Fibroblast of villous mesenchyme (primary cell): ENCODE measurements around the gene VPS45. TPM values are rescaled to one million over a fixed set of nuclear protein-coding genes. Genes with fewer than 3 reads are reported as not detected.
"Not testable (repeated sequence)": the region's sequence is repeated elsewhere in the genome, so short reads cannot be mapped to it uniquely, and the experiment has no call there.

Experiments used
- DNase-seq: peaks from one replicate; pipeline ENCODE4 v3.0.0-alpha.2; 2010; ENCODE audit warnings: low read depth
- H3K4me3 ChIP-seq: 2 replicates; pipeline ENCODE4 v1.5.1; 2011; ENCODE audit warnings: low read depth, mild to moderate bottlenecking, low read length
- total RNA-seq: library from RNA; depleted of rRNA; stranded (reverse); fragments of >200 nt; gene quantifications from 2 replicates; pipeline ENCODE4 v1.2.3, GENCODE V29; 2012
- TF ChIP-seq, protein P1 (sequence below): IDR thresholded peaks from 2 replicates; pipeline ENCODE4 v1.5.1; 2012; ENCODE audit warnings: low read depth, mild to moderate bottlenecking, low read length; ENCODE audit not compliant: insufficient read depth

Gene VPS45
- total RNA-seq, 1 donor, result 57.9 TPM

DNA sequence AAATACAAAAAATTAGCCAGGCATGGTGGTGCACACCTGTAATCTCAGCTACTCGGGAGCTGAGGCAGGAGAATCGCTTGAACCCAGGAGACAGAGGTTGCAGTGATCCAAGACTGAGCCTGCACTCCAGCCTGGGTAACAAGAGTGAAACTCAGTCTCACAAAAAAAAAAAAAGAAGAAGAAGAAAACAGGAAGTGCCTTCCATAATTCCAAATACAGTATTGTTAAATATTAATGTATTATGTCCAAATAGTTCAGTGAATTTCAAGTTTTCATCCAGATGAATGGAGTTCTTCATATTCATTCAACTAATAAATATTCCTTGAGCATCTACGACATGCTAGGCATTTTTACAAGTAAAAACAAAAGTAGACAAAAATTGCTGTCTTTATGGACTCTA, 115.5 kb downstream of the VPS45 start:
- TF ChIP-seq, protein P1, sequence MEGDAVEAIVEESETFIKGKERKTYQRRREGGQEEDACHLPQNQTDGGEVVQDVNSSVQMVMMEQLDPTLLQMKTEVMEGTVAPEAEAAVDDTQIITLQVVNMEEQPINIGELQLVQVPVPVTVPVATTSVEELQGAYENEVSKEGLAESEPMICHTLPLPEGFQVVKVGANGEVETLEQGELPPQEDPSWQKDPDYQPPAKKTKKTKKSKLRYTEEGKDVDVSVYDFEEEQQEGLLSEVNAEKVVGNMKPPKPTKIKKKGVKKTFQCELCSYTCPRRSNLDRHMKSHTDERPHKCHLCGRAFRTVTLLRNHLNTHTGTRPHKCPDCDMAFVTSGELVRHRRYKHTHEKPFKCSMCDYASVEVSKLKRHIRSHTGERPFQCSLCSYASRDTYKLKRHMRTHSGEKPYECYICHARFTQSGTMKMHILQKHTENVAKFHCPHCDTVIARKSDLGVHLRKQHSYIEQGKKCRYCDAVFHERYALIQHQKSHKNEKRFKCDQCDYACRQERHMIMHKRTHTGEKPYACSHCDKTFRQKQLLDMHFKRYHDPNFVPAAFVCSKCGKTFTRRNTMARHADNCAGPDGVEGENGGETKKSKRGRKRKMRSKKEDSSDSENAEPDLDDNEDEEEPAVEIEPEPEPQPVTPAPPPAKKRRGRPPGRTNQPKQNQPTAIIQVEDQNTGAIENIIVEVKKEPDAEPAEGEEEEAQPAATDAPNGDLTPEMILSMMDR, result no peak
- no peak for DNase-seq

DNA sequence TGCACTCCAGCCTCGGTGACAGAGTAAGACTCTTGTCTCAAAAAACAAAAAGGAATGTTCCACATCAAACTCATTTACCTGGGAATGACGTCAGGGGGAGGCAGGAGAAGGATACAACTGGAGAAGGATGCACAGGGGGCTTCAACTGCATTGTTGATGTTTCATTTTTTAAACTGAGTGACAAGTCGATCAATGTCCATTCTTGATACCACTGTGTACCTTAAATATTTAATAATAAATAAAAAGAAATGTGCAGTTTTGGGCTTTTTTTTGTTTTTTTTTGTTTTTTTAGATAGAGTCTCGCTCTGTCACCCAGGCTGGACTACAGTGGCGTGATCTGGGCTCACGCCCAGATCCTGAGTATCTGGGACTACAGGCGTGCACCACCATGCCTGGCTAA, 117.9 kb downstream of the VPS45 start:
- H3K4me3 ChIP-seq, result no peak overlapping the region
- TF ChIP-seq, protein P1, result no peak
- no peak for DNase-seq

More for the DNA sequence above, 115.5 kb downstream of the VPS45 start:
- H3K4me3 ChIP-seq, result no peak overlapping the region

DNA sequence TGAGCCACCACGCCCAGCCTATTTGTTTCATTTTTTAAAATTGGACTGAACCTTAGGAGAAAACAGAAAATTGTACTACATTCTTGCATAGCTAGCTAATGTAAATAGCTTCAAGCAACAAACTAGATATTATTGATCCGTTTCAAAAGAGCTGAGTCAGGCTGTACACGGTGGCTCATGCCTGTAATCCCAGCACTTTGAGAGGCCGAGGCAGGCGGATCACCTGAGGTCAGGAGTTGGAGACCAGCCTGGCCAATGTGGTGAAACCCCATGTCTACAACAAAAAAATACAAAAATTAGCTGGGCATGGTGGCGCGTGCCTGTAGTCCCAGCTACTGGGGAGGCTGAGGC, 118.8 kb downstream of the VPS45 start:
- not testable (repeated sequence) for DNase-seq, H3K4me3 ChIP-seq

DNA sequence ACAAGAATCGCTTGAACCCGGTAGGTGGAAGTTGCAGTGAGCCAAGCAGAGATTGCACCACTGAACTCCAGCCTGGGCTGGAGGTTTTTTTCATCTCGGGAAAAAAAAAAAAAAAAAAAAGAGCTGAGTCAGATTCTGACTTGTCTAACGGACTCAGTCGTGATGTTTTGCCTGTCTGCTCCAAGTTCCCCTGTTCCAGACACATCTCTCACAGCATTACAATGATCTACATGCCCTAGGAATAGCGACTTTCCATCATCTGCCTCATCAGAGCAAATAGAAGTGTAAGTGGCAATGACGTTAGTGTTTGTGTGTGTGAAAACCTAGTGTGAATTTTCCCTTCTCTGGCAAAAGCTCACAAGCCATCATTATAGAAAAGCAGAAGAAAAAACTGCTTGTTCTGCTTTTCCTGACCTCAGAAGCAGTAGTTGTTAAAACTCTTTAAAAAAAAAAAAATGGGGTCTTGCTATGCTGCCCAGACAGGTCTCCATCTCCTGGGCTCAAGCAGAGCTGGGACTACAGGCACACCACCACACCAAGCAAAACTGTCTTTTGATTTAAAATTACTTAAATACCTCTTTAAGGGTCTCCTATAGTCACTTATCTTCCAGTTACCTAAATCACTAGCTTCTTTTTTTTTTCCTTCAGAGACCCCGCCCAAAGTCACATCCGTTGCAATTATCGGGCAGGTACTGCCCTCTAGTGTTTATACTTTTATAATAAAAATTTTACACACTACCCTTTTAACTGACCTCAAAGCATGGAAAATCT, 119.4 kb downstream of the VPS45 start:
- TF ChIP-seq, protein P1, result peak; percentile 38
- no peak overlapping the region for H3K4me3 ChIP-seq
- peak; percentile 62 for DNase-seq

DNA sequence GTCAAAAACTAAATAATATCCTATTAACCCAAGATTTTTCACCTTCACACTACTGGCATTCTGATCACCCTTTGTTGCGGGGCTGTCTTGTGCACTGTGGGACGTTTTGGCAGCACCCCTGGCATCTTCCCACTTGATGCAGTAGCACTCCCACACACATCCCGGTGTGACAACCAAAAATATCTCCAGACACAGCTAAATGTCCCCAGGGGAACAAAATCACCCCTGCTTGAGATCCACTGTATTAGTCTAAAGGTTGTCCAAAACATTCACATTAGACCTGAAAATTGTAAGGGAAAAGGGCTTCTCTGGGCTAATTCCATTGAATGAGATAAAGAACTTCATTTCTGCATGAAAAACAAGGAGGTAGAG, 120.0 kb downstream of the VPS45 start:
- H3K4me3 ChIP-seq, result no peak overlapping the region
- TF ChIP-seq, protein P1, result no peak
- no peak for DNase-seq

DNA sequence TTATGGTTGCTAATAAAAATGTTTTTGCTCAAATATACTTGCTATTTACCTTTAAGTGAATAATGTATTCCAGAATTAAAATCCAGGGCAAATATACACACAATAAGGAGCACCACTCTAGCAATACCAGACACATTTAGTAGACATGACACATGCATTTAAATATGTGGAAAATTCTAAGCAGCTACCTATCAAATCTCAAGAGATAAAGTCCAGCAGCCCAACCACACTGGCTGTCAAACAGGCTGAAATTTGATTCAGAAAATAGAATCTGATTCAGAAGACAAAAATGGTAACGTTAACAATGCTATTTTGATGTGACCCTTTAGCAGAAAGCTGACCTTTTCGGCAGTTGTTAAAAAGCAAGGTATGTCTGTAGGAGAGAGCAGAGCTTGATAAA, 124.4 kb downstream of the VPS45 start:
- DNase-seq, result peak; percentile 45
- TF ChIP-seq, protein P1, result no peak
- no peak overlapping the region for H3K4me3 ChIP-seq

DNA sequence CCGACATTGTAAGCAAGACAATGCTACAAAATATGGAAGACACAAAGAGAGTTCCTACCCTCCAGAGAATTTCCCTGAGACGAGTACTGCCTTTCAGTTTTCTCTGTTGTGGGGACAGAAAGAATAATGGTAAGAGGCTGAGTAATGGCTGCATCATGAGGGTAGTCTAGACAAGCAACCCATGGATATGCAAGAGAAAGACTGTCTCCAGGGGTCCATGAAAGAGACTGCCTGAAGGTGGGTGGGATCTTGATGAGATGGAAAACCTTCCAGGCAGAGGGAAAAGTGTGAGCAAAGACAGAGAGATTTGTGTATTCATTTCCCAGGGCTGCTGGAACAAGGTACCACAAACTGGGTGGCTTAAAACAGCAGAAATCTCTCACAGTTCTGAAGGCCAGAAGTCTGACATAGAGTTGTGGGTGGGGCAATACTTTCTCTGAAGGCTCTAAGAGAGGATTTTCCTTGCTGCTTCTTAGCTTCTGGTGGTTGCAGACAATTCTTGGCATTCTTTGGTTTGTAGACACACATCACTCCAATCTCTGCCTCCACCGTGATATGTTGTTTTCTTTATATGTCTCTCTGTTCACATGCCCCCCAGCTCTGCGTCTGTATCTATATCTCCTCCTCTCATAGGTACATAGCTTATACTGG, 126.9 kb downstream of the VPS45 start:
- DNase-seq, result peak; percentile 21
- TF ChIP-seq, protein P1, result no peak
- no peak overlapping the region for H3K4me3 ChIP-seq

Other genes with a start within 250 kb of the VPS45 start
- gene BOLA1, start 168.2 kb upstream of the VPS45 start, total RNA-seq, result 6.5 and 9.0 TPM in 2 replicates
- gene SV2A, start 149.9 kb upstream of the VPS45 start, total RNA-seq, result 19.4 and 25.8 TPM in 2 replicates
- 13.5 and 16.4 TPM in 2 replicates for gene SF3B4, start 140.0 kb upstream of the VPS45 start, total RNA-seq
- gene MTMR11, start 130.9 kb upstream of the VPS45 start, total RNA-seq, result 7.8 and 8.4 TPM in 2 replicates
- gene OTUD7B, start 57.0 kb upstream of the VPS45 start, total RNA-seq, result 15.1 and 15.8 TPM in 2 replicates
- gene PLEKHO1, start 82.1 kb downstream of the VPS45 start, total RNA-seq, result 43.2 and 99.9 TPM in 2 replicates
- gene ANP32E, start 168.3 kb downstream of the VPS45 start, total RNA-seq, result 27.4 and 30.7 TPM in 2 replicates
- gene CA14, start 190.0 kb downstream of the VPS45 start, total RNA-seq, result not detected in 2 replicates
- 84.4 and 103 TPM in 2 replicates for gene APH1A, start 201.2 kb downstream of the VPS45 start, total RNA-seq
- gene C1orf54, start 205.0 kb downstream of the VPS45 start, total RNA-seq, result 7.3 and 13.5 TPM in 2 replicates
- 6.5 and 8.1 TPM in 2 replicates for gene CIART, start 214.8 kb downstream of the VPS45 start, total RNA-seq
- gene MRPS21, start 226.1 kb downstream of the VPS45 start, total RNA-seq, result 28.7 and 30.7 TPM in 2 replicates